Testis (tissue), 3 donors: ENCODE results near the gene ARHGAP19. TPM values are rescaled to one million over a fixed set of nuclear protein-coding genes. Genes with fewer than 3 reads are reported as not detected.
A peak's percentile ranks its signal among the peaks of the same experiment; 100 is the strongest.

ENCODE experiments used
- DNase-seq: peaks from one replicate; pipeline ENCODE4 v3.0.0-alpha.2; 2019
- H3K27ac ChIP-seq, 2 donors: fragments of 200-600 bp; sonication (generic); one replicate each; pipeline ENCODE4 v1.5.1; 2019
- H3K27me3 ChIP-seq: fragments of 200-600 bp; sonication (generic); one replicate; pipeline ENCODE4 v1.5.1; 2019
- H3K36me3 ChIP-seq: fragments of 200-600 bp; sonication (generic); one replicate; pipeline ENCODE4 v1.5.1; 2017; ENCODE audit warnings: low read depth; ENCODE audit errors: missing control alignments
- H3K4me1 ChIP-seq: fragments of 200-600 bp; sonication (generic); one replicate; pipeline ENCODE4 v1.5.1; 2019
- H3K4me3 ChIP-seq, 2 donors: fragments of 200-600 bp; sonication (generic); one replicate each; pipeline ENCODE4 v1.5.1; 2017 to 2019
- H3K9me3 ChIP-seq: fragments of 200-600 bp; sonication (generic); one replicate; pipeline ENCODE4 v1.5.1; 2017
- POLR2A ChIP-seq: fragments of 450-650 bp; IDR thresholded peaks from one replicate; pipeline ENCODE4 v1.6.1; 2017; ENCODE audit warnings: antibody characterized with exemption, mild to moderate bottlenecking, moderate library complexity
- WGBS, 2 donors: methylation state at CpG; one replicate each; pipeline ENCODE4 v1.1.5; 2018; 5-methylcytosine and 5-hydroxymethylcytosine counted together
- intact Hi-C: fragments of 100-400 bp; cut with DNase I; formaldehyde crosslinking; loops from one replicate; pipeline ENCODE4 v1.15.1; 2023; ENCODE audit warnings: low total_unique reads
- polyA plus RNA-seq: library from polyadenylated mRNA; stranded (reverse); fragments of 350-450 nt; fragmentation: Illumina TruSeq; extraction: RNeasy Lipid Tissue Mini Kit (QIAGEN cat#74804); gene quantifications from one replicate; pipeline ENCODE4 v1.2.3, GENCODE V29; 2014; ENCODE audit warnings: low read depth, low replicate concordance; ENCODE audit not compliant: insufficient read depth
- total RNA-seq, 2 donors: library from RNA; depleted of rRNA; stranded (reverse); fragments of >200 nt; gene quantifications; one replicate each; pipeline ENCODE4 v1.2.3, GENCODE V29; 2016
- TF ChIP-seq, protein P1 (sequence below), 3 experiments: fragments of 450-650 bp in 2 of 3; fragments of 200-600 bp in 1 of 3; sonication (generic) in 1 of 3; IDR thresholded peaks; one replicate each; pipeline ENCODE4 v1.5.1; 2016 to 2019; ENCODE audit warnings: antibody characterized with exemption in 3 of 3, mild to moderate bottlenecking in 2 of 3, moderate library complexity in 1 of 3

Gene ARHGAP19
- total and polyA plus RNA-seq, 3 donors from 2014 or later = 40.5 to 54.6 (median 50.0) TPM

DNA sequence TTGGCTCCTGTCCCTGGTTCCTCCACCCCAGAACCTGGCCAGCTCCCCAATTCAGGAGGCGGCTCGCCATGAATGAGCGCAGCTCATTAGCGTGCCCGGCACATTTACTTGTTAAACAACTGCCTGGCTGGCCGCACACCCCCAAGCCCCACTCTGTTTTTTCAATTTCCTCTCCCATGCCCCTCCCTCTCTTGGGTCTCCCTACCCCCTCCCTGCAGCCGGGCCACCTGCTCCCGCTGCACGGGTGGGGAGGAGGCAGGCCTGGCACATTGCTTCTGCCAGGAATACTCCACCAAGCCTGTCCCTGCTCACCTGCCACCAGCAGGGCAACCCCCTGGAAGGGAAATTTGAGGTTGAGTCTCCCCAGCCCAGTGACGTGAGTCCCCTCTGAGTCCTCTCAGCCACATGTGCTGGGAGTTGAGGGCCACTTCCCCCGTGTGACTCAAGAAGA is 104.2 kb downstream of the ARHGAP19 start:
- Histone ChIP-seq H3K4me1 (no peaks in the 10 kb centered on the region), H3K9me3 (no peaks in the 10 kb centered on the region), H3K27ac (no peak overlapping the region), H3K36me3 (no peaks in the 10 kb centered on the region), H3K4me3 (no peak overlapping the region), H3K27me3 (no peaks in the 10 kb centered on the region)
- 70 to 74% methylated on average over 10 to 11 of the region's 11 CpGs for WGBS, 2 donors
- no peak for DNase-seq
- TF ChIP-seq, protein P1, sequence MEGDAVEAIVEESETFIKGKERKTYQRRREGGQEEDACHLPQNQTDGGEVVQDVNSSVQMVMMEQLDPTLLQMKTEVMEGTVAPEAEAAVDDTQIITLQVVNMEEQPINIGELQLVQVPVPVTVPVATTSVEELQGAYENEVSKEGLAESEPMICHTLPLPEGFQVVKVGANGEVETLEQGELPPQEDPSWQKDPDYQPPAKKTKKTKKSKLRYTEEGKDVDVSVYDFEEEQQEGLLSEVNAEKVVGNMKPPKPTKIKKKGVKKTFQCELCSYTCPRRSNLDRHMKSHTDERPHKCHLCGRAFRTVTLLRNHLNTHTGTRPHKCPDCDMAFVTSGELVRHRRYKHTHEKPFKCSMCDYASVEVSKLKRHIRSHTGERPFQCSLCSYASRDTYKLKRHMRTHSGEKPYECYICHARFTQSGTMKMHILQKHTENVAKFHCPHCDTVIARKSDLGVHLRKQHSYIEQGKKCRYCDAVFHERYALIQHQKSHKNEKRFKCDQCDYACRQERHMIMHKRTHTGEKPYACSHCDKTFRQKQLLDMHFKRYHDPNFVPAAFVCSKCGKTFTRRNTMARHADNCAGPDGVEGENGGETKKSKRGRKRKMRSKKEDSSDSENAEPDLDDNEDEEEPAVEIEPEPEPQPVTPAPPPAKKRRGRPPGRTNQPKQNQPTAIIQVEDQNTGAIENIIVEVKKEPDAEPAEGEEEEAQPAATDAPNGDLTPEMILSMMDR (IDR thresholded peaks at IDR 0.05) = no peak
- intact Hi-C loops = no loop called here

GRCh38 chr10:97186911-97187310 is 105.5 kb downstream of the ARHGAP19 start:
- no peaks in the 10 kb centered on the region for H3K27me3 ChIP-seq
- H3K36me3 ChIP-seq = no peaks in the 10 kb centered on the region
- H3K4me1 ChIP-seq = no peaks in the 10 kb centered on the region
- WGBS, 2 donors = 84 to 89% methylated on average over 14 to 18 of the region's 18 CpGs
- TF ChIP-seq, protein P1 (IDR thresholded peaks at IDR 0.05) = no peak
- no peak for TF ChIP-seq POLR2A
- intact Hi-C loops = no loop called here
- no peak overlapping the region for H3K27ac ChIP-seq
- no peaks in the 10 kb centered on the region for H3K9me3 ChIP-seq
- DNase-seq = no peak
- H3K4me3 ChIP-seq = no peak overlapping the region

DNA sequence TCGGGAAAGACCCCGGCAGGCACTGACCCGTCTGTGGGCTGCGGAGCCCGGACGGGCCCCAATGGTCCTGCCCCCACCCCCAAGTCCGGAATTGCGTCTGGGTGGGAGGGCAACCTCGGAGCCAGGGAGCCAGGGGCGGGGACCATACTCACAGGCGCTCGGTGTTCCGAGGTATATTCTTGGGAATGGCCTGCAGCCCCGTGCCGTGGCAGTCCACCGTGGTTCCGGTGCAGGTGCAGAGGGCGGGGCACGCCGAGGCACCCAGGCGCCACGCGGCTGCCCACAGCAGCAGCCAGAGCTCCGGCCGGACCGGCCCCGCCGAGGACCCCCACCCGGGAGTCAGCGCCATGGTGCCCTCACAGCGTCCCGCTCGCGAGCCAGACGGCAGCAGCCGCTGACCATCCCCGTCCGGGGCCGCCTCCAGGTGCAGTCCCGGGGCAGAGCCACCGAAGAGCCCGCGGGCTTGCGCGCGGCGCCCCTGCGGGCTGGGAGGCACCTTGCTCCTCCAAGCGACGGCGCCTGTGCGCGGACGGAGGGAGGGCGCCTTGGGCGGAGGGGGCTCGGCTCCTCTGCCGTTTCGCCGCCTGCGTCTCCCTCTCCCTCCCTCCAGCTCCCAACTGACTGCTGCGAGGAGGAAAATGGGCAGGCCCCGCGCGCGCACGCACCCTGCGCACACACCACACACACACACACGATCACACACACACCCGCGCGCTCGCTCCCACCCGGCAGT is 106.9 kb downstream of the ARHGAP19 start, which contains the start of gene SLIT1:
Gene SLIT1, minus strand, starts transcription at position 634 of the 733 bp plus-strand sequence. Its CDS starts 285 bp downstream, at position 349.
- peak within 1 kb of the TSS; percentile 9 to 27 for H3K4me3 ChIP-seq

GRCh38 chr10:97184971-97185325 is 107.5 kb downstream of the ARHGAP19 start:
- H3K9me3 ChIP-seq = no peaks in the 10 kb centered on the region
- H3K27me3 ChIP-seq = no peaks in the 10 kb centered on the region
- no peak for DNase-seq
- no peaks in the 10 kb centered on the region for H3K4me1 ChIP-seq
- peak overlapping the region in 1 of 2 donors; percentile 27 for H3K4me3 ChIP-seq
- intact Hi-C loops = no loop called here
- 19 to 34% methylated on average over 12 to 17 of the region's 17 CpGs for WGBS, 2 donors
- H3K36me3 ChIP-seq = no peaks in the 10 kb centered on the region
- no peak overlapping the region for H3K27ac ChIP-seq
- TF ChIP-seq, protein P1 (IDR thresholded peaks at IDR 0.05) = no peak
- TF ChIP-seq POLR2A = no peak

More for the DNA sequence above, 106.9 kb downstream of the ARHGAP19 start, which contains the start of gene SLIT1:
- intact Hi-C loops = no loop called here
- 2% methylated on average over 52 of the region's 74 CpGs; no CpG with 5 or more reads in 1 of the 2 donors for WGBS, 2 donors
- no peak within 1 kb of the TSS for H3K27ac ChIP-seq
- H3K9me3 ChIP-seq = no peaks in the 10 kb centered on the region
- DNase-seq = no peak
- no peaks in the 10 kb centered on the region for H3K4me1 ChIP-seq
- no peaks in the 10 kb centered on the region for H3K36me3 ChIP-seq
- TF ChIP-seq, protein P1 (IDR thresholded peaks at IDR 0.05) = no peak
- TF ChIP-seq POLR2A = no peak
- no peaks in the 10 kb centered on the region for H3K27me3 ChIP-seq

DNA sequence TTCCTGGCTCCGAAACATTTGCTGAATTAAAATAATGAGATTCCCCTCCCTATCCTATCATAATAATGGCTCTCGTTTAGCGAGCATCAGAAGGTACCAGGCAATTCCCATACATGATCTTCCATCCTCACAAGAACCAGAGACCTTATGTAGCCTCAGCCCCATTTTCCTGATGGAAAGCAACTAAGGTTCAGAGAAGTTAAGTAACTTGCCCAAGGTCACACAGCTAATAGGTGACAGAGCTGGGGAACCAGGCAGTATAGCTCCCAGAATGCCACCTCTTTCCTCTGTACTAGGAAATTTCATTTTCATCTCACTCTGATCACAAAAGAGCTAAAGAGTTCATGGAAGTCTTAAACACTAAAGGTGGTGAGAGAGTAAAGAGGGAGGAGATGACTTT is 109.1 kb downstream of the ARHGAP19 start:
- 91 to 97% methylated on average over 3 of the region's 3 CpGs for WGBS, 2 donors
- TF ChIP-seq, protein P1 (IDR thresholded peaks at IDR 0.05) = no peak
- TF ChIP-seq POLR2A = no peak
- Histone ChIP-seq H3K4me1 (no peaks in the 10 kb centered on the region), H3K4me3 (no peak overlapping the region), H3K27ac (no peak overlapping the region), H3K27me3 (no peaks in the 10 kb centered on the region), H3K36me3 (no peaks in the 10 kb centered on the region), H3K9me3 (no peaks in the 10 kb centered on the region)
- intact Hi-C loops = no loop called here
- no peak for DNase-seq
